ENCODE measurements around the gene GDF15.
A peak's percentile ranks its signal among the peaks of the same experiment; 100 is the strongest.

Gene GDF15

GRCh38 chr19:18425515-18426415, 39.8 kb downstream of the GDF15 start:
- H3K9me3 ChIP-seq (replicated peaks in 1 of 11): no peaks in the 10 kb centered on the region
- peaks cover 94 to 99% (median 97%) of the 10 kb centered on the region in 10 experiments for H3K4me1 ChIP-seq
- H3K27ac ChIP-seq: peak overlapping the region in 8 of 11 experiments; percentile 7 to 69 (median 46); a peak in 15 of 22 replicates
- H3K4me3 ChIP-seq: peak overlapping the region in 2 of 10 experiments; percentile 17 to 22; a peak in 4 of 20 replicates
- no peak for TF ChIP-seq Cebpa-rat (IDR thresholded peaks at IDR 0.05)
- H3K27me3 ChIP-seq: no peaks in the 10 kb centered on the region
- peaks cover 67 to 100% (median 73%) of the 10 kb centered on the region in 11 experiments for H4K20me1 ChIP-seq
- H3K4me2 ChIP-seq: peak overlapping the region; percentile 85 to 98 (median 91)
- peak overlapping the region; percentile 36 to 67 (median 59); a peak in 21 of 22 replicates for H3K9ac ChIP-seq
- peaks cover 0 to 27% (median 2%) of the 10 kb centered on the region in 11 experiments; a peak in 10 of 22 replicates for H3K36me3 ChIP-seq

- no peak for TF ChIP-seq Cebpa-rat (IDR thresholded peaks at IDR 0.05)
- Histone ChIP-seq H3K4me1 (peaks cover 93 to 99% (median 95%) of the 10 kb centered on the region in 10 experiments), H3K9me3 (replicated peaks in 1 of 11) (no peaks in the 10 kb centered on the region), H4K20me1 (peaks cover 61 to 95% (median 67%) of the 10 kb centered on the region in 11 experiments), H3K4me3 (peak overlapping the region in 2 of 10 experiments; percentile 17 to 22; a peak in 3 of 20 replicates), H3K9ac (peak overlapping the region; percentile 36 to 67 (median 59); a peak in 21 of 22 replicates), H3K27me3 (no peaks in the 10 kb centered on the region), H3K36me3 (peaks cover 0 to 31% (median 4%) of the 10 kb centered on the region in 11 experiments; a peak in 10 of 22 replicates), H3K27ac (peak overlapping the region in 8 of 11 experiments; percentile 7 to 69 (median 46); a peak in 14 of 22 replicates), H3K4me2 (peak overlapping the region; percentile 85 to 98 (median 91))
Observed at GRCh38 chr19:18426416-18426767, 40.4 kb downstream of the GDF15 start.

- Histone ChIP-seq H3K4me1 (peaks cover 93 to 99% (median 95%) of the 10 kb centered on the region in 10 experiments), H3K36me3 (peaks cover 0 to 36% (median 6%) of the 10 kb centered on the region in 11 experiments; a peak in 11 of 22 replicates), H3K4me3 (no peak overlapping the region; a peak in 1 of 20 replicates)
Observed at GRCh38 chr19:18427080-18427742, 41.3 kb downstream of the GDF15 start.

GRCh38 chr19:18427743-18428113, 41.8 kb downstream of the GDF15 start:
- H3K4me1 ChIP-seq: peaks cover 93 to 99% (median 95%) of the 10 kb centered on the region in 10 experiments
- peak overlapping the region; percentile 85 to 98 (median 91); a peak in 21 of 22 replicates for H3K4me2 ChIP-seq
- peaks cover 47 to 83% (median 54%) of the 10 kb centered on the region in 11 experiments for H4K20me1 ChIP-seq
- H3K4me3 ChIP-seq: no peak overlapping the region
- H3K27me3 ChIP-seq: no peaks in the 10 kb centered on the region
- peak overlapping the region in 2 of 11 experiments; percentile 22 to 35; a peak in 4 of 22 replicates for H3K27ac ChIP-seq
- no peak for TF ChIP-seq Cebpa-rat (IDR thresholded peaks at IDR 0.05)
- no peaks in the 10 kb centered on the region for H3K9me3 ChIP-seq (replicated peaks in 1 of 11)
- peak overlapping the region in 7 of 11 experiments; percentile 11 to 67 (median 59); a peak in 7 of 22 replicates for H3K9ac ChIP-seq
- H3K36me3 ChIP-seq: peaks cover 0 to 32% (median 6%) of the 10 kb centered on the region in 11 experiments; a peak in 11 of 22 replicates

More at GRCh38 chr19:18427080-18427742, 41.3 kb downstream of the GDF15 start:
- TF ChIP-seq Cebpa-rat (IDR thresholded peaks at IDR 0.05): no peak
- H4K20me1 ChIP-seq: peaks cover 52 to 87% (median 59%) of the 10 kb centered on the region in 11 experiments
- H3K9ac ChIP-seq: peak overlapping the region in 10 of 11 experiments; percentile 11 to 67 (median 58); a peak in 11 of 22 replicates
- H3K27me3 ChIP-seq: no peaks in the 10 kb centered on the region
- peak overlapping the region; percentile 85 to 98 (median 91) for H3K4me2 ChIP-seq
- H3K27ac ChIP-seq: peak overlapping the region in 3 of 11 experiments; percentile 9 to 69 (median 35); a peak in 5 of 22 replicates
- H3K9me3 ChIP-seq (replicated peaks in 1 of 11): no peaks in the 10 kb centered on the region

- no peak for TF ChIP-seq Cebpa-rat (IDR thresholded peaks at IDR 0.05)
- peak overlapping the region in 4 of 10 experiments; percentile 48 to 61 (median 52); a peak in 6 of 20 replicates for H3K4me3 ChIP-seq
- peak overlapping the region in 10 of 11 experiments; percentile 22 to 79 (median 72); a peak in 19 of 22 replicates for H3K9ac ChIP-seq
- peaks cover 42 to 78% (median 48%) of the 10 kb centered on the region in 11 experiments for H4K20me1 ChIP-seq
- H3K9me3 ChIP-seq (replicated peaks in 1 of 11): no peaks in the 10 kb centered on the region
- H3K27me3 ChIP-seq: no peaks in the 10 kb centered on the region
- H3K27ac ChIP-seq: peak overlapping the region in 10 of 11 experiments; percentile 23 to 89 (median 81); a peak in 19 of 22 replicates
- H3K4me2 ChIP-seq: peak overlapping the region; percentile 78 to 98 (median 91)
- peaks cover 92 to 99% (median 95%) of the 10 kb centered on the region in 10 experiments for H3K4me1 ChIP-seq
- H3K36me3 ChIP-seq: peaks cover 0 to 26% (median 6%) of the 10 kb centered on the region in 11 experiments; a peak in 11 of 22 replicates
Observed at GRCh38 chr19:18428173-18428786, 42.3 kb downstream of the GDF15 start.

GRCh38 chr19:18428787-18429674, 43.1 kb downstream of the GDF15 start:
- H3K27ac ChIP-seq: peak overlapping the region; percentile 16 to 89 (median 80); a peak in 21 of 22 replicates
- peak overlapping the region; percentile 15 to 61 (median 48); a peak in 18 of 20 replicates for H3K4me3 ChIP-seq
- H3K27me3 ChIP-seq: no peaks in the 10 kb centered on the region
- peak overlapping the region; percentile 56 to 79 (median 74) for H3K9ac ChIP-seq
- H4K20me1 ChIP-seq: peaks cover 34 to 70% (median 41%) of the 10 kb centered on the region in 11 experiments
- peaks cover 0 to 27% (median 6%) of the 10 kb centered on the region in 11 experiments; a peak in 11 of 22 replicates for H3K36me3 ChIP-seq
- H3K4me1 ChIP-seq: peaks cover 86 to 93% (median 90%) of the 10 kb centered on the region in 10 experiments
- TF ChIP-seq Cebpa-rat (IDR thresholded peaks at IDR 0.05): no peak
- peak overlapping the region; percentile 78 to 98 (median 91) for H3K4me2 ChIP-seq
- H3K9me3 ChIP-seq (replicated peaks in 1 of 11): no peaks in the 10 kb centered on the region

GRCh38 chr19:18429717-18430416, 43.9 kb downstream of the GDF15 start:
- H3K27ac ChIP-seq: peak overlapping the region; percentile 16 to 89 (median 80); a peak in 20 of 22 replicates
- H3K4me1 ChIP-seq: peaks cover 87 to 93% (median 90%) of the 10 kb centered on the region in 10 experiments
- peak overlapping the region; percentile 56 to 79 (median 74) for H3K9ac ChIP-seq
- H4K20me1 ChIP-seq: peaks cover 27 to 71% (median 44%) of the 10 kb centered on the region in 11 experiments
- no peak for TF ChIP-seq Cebpa-rat (IDR thresholded peaks at IDR 0.05)
- peak overlapping the region; percentile 78 to 98 (median 91) for H3K4me2 ChIP-seq
- H3K27me3 ChIP-seq: no peaks in the 10 kb centered on the region
- H3K4me3 ChIP-seq: peak overlapping the region in 9 of 10 experiments; percentile 36 to 61 (median 48); a peak in 17 of 20 replicates
- peaks cover 0 to 35% (median 10%) of the 10 kb centered on the region in 11 experiments; a peak in 14 of 22 replicates for H3K36me3 ChIP-seq
- H3K9me3 ChIP-seq (replicated peaks in 1 of 11): no peaks in the 10 kb centered on the region

Measured in BLaER1 treated with 17β-estradiol and CSF1 and Interleukin-3, amounts not matched to agents 10 nM and 100 nM (cell line).